Ishikawa (cell line): ENCODE results near the gene SHISA9.

Experiments used
- CEBPB ChIP-seq: IDR thresholded peaks from 2 replicates; pipeline ENCODE4 v1.6.1; 2012
- CREB1 ChIP-seq: IDR thresholded peaks from 2 replicates; pipeline ENCODE4 v1.6.1; 2012; ENCODE audit warnings: low read depth
- EGR1 ChIP-seq: IDR thresholded peaks from 2 replicates; pipeline ENCODE4 v1.6.1; 2012
- EP300 ChIP-seq: IDR thresholded peaks from 2 replicates; pipeline ENCODE4 v1.6.1; 2012; ENCODE audit warnings: borderline replicate concordance
- FOXM1 ChIP-seq: IDR thresholded peaks from 2 replicates; pipeline ENCODE4 v1.6.1; 2012; ENCODE audit warnings: low read depth, borderline replicate concordance
- NFIC ChIP-seq: IDR thresholded peaks from 2 replicates; pipeline ENCODE4 v1.6.1; 2012
- RAD21 ChIP-seq: IDR thresholded peaks from 2 replicates; pipeline ENCODE4 v1.6.1; 2012; ENCODE audit warnings: low read depth
- TAF1 ChIP-seq: IDR thresholded peaks from 2 replicates; pipeline ENCODE4 v1.6.1; 2012; ENCODE audit warnings: low read depth, mild to moderate bottlenecking
- TCF12 ChIP-seq: IDR thresholded peaks from 2 replicates; pipeline ENCODE4 v1.6.1; 2012; ENCODE audit warnings: low read depth
- TEAD4 ChIP-seq: IDR thresholded peaks from 2 replicates; pipeline ENCODE4 v1.6.1; 2012
- USF1 ChIP-seq: IDR thresholded peaks from 2 replicates; pipeline ENCODE4 v1.6.1; 2012
- YY1 ChIP-seq: IDR thresholded peaks from 2 replicates; pipeline ENCODE4 v1.6.1; 2012; ENCODE audit warnings: low read depth
- ZBTB7A ChIP-seq: IDR thresholded peaks from 2 replicates; pipeline ENCODE4 v1.6.1; 2012; ENCODE audit warnings: low read depth
- TF ChIP-seq, protein P1 (sequence below): IDR thresholded peaks from 2 replicates; pipeline ENCODE4 v1.6.1; 2012; ENCODE audit warnings: low read depth, mild to moderate bottlenecking
- TF ChIP-seq, protein P2 (sequence below): IDR thresholded peaks from 2 replicates; pipeline ENCODE4 v1.6.1; 2012

Gene SHISA9

GRCh38 chr16:13106464-13106863, 205.1 kb downstream of the SHISA9 start:
- TF ChIP-seq TAF1 (no peak), TCF12 (no peak), NFIC (no peak), CREB1 (no peak), EP300 (no peak), ZBTB7A (no peak), USF1 (no peak), YY1 (no peak), RAD21 (no peak), EGR1 (no peak)
- TF ChIP-seq, protein P1, sequence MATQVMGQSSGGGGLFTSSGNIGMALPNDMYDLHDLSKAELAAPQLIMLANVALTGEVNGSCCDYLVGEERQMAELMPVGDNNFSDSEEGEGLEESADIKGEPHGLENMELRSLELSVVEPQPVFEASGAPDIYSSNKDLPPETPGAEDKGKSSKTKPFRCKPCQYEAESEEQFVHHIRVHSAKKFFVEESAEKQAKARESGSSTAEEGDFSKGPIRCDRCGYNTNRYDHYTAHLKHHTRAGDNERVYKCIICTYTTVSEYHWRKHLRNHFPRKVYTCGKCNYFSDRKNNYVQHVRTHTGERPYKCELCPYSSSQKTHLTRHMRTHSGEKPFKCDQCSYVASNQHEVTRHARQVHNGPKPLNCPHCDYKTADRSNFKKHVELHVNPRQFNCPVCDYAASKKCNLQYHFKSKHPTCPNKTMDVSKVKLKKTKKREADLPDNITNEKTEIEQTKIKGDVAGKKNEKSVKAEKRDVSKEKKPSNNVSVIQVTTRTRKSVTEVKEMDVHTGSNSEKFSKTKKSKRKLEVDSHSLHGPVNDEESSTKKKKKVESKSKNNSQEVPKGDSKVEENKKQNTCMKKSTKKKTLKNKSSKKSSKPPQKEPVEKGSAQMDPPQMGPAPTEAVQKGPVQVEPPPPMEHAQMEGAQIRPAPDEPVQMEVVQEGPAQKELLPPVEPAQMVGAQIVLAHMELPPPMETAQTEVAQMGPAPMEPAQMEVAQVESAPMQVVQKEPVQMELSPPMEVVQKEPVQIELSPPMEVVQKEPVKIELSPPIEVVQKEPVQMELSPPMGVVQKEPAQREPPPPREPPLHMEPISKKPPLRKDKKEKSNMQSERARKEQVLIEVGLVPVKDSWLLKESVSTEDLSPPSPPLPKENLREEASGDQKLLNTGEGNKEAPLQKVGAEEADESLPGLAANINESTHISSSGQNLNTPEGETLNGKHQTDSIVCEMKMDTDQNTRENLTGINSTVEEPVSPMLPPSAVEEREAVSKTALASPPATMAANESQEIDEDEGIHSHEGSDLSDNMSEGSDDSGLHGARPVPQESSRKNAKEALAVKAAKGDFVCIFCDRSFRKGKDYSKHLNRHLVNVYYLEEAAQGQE: no peak
- TF ChIP-seq, protein P2, sequence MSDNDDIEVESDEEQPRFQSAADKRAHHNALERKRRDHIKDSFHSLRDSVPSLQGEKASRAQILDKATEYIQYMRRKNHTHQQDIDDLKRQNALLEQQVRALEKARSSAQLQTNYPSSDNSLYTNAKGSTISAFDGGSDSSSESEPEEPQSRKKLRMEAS: no peak

DNA sequence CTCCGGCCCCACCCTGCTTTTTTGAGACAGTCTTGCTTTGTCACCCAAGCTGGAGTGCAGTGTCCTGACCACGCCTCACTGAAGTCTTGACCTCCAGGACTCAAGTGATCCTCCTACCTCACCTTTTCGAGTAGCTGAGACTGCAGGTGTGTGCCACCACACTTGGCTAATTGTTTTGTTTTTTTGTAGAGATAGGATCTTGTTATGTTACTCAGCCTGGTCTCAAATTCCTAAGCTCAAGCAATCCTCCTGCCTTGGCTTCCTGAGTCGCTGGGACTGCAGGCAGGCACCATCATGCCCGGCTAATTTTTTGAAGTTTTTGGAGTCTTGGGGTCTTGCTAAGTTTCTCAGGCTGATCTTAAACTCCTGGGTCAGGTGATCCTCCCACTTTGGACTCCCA, 206.7 kb downstream of the SHISA9 start:
- no peak for TF ChIP-seq YY1
- TF ChIP-seq CEBPB: no peak
- no peak for TF ChIP-seq EGR1
- no peak for TF ChIP-seq EP300
- TF ChIP-seq TEAD4: no peak
- TF ChIP-seq NFIC: no peak
- no peak for TF ChIP-seq ZBTB7A
- TF ChIP-seq, protein P1: no peak

- TF ChIP-seq EGR1 (no peak), YY1 (no peak), CEBPB (no peak), ZBTB7A (no peak), FOXM1 (no peak), TCF12 (no peak), EP300 (no peak), TAF1 (no peak), NFIC (no peak), USF1 (no peak), CREB1 (no peak), RAD21 (no peak), TEAD4 (no peak)
- TF ChIP-seq, protein P2: no peak
- TF ChIP-seq, protein P1: no peak
These were observed 207.8 kb downstream of the SHISA9 start for GRCh38 chr16:13109171-13109570.

DNA sequence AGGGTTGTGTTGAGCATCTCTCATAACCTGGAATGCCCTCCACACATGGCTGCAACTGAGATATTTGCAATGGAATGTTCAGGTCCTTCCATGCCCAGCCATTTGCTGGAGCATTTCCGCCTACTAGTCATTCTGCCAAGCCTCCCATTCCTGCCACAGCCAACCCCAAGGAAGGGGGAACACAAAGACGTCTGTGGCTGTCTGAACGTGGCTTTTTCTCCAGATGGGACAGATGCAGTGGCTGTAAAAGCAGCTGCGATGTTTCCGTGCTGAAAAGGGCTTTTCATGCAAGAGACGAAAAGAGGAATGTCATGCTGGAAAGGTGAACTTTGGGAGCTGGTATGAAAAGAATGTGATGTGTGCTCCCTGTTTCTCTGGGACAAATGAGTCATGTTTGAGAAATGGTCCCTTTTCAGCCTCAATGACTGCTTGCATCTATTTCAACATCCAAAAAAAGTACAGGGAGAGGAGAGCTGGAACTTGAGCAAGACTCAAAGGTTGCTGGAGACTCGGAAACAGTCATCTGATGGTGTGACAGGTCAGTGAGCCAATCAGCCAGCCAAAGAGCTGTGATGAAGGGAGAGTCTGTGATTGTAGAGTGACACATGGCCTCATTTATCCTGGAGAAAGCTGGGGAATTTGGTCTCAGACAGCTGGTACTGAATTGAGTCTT, 208.9 kb downstream of the SHISA9 start:
- TF ChIP-seq RAD21: no peak
- peak; percentile 52 for TF ChIP-seq EP300
- no peak for TF ChIP-seq NFIC
- no peak for TF ChIP-seq YY1
- TF ChIP-seq TCF12: peak; percentile 61
- no peak for TF ChIP-seq TAF1
- TF ChIP-seq, protein P2: peak; percentile 20; the same call in 1 of the 2 replicates
- peak; percentile 77 for TF ChIP-seq TEAD4
- no peak for TF ChIP-seq USF1
- no peak for TF ChIP-seq ZBTB7A
- no peak for TF ChIP-seq EGR1
- no peak for TF ChIP-seq CREB1
- TF ChIP-seq FOXM1: peak; percentile 50; the same call in 1 of the 2 replicates
- TF ChIP-seq, protein P1: no peak
- TF ChIP-seq CEBPB: peak; percentile 58
